Esophagus muscularis mucosa (tissue), 4 donors: ENCODE data around the gene JCHAIN. TPM values are rescaled to one million over a fixed set of nuclear protein-coding genes. Genes with fewer than 3 reads are reported as not detected.

ENCODE experiments used
- DNase-seq: peaks from one replicate; pipeline ENCODE4 v3.0.0-alpha.2; 2017; ENCODE audit errors: extremely low spot score
- H3K27ac ChIP-seq, 4 donors: fragments of 200-600 bp; sonication (generic); replicated peaks in 1 of 4; 1 replicate in 3 of 4; 2 replicates in 1 of 4; pipeline ENCODE4 v1.5.1; 2016 to 2019; ENCODE audit warnings: mild to moderate bottlenecking in 1 of 4
- H3K27me3 ChIP-seq, 4 donors: fragments of 200-600 bp; sonication (generic); one replicate each; pipeline versions ENCODE4 v1.5.1 to v1.6.0; 2016 to 2019
- H3K36me3 ChIP-seq, 4 donors: fragments of 200-600 bp; sonication (generic); one replicate each; pipeline ENCODE4 v1.5.1; 2016 to 2019
- H3K4me1 ChIP-seq, 4 donors: fragments of 200-600 bp; sonication (generic); one replicate each; pipeline ENCODE4 v1.5.1; 2016 to 2019
- H3K4me3 ChIP-seq, 4 donors: fragments of 200-600 bp; sonication (generic); 1 replicate in 2 of 4; 2 replicates in 2 of 4; pipeline ENCODE4 v1.5.1; 2016 to 2019; ENCODE audit warnings: mild to moderate bottlenecking in 4 of 4, moderate library complexity in 1 of 4
- H3K9me3 ChIP-seq, 4 donors: fragments of 200-600 bp; sonication (generic); 1 replicate in 3 of 4; 2 replicates in 1 of 4; pipeline ENCODE4 v1.5.1; 2016 to 2019
- CTCF ChIP-seq, 3 experiments: fragments of 200-600 bp in 2 of 3; fragments of 450-650 bp in 1 of 3; sonication (generic) in 2 of 3; IDR thresholded peaks; one replicate each; pipeline ENCODE4 v1.5.1; 2017 to 2019; ENCODE audit warnings: antibody characterized with exemption in 3 of 3, mild to moderate bottlenecking in 2 of 3, moderate library complexity in 1 of 3
- EP300 ChIP-seq: sonication (generic); formaldehyde crosslinking; IDR thresholded peaks from one replicate; pipeline ENCODE4 v1.6.1; 2017; ENCODE audit warnings: antibody characterized with exemption
- POLR2A ChIP-seq: fragments of 450-650 bp; IDR thresholded peaks from one replicate; pipeline ENCODE4 v1.6.1; 2017; ENCODE audit warnings: antibody characterized with exemption, moderate library complexity, mild to moderate bottlenecking, low read depth
- POLR2AphosphoS5 ChIP-seq, 2 donors: sonication (generic); formaldehyde crosslinking; IDR thresholded peaks; one replicate each; pipeline ENCODE4 v1.6.1; 2017; ENCODE audit warnings: antibody characterized with exemption in 2 of 2
- WGBS: methylation state at CpG from one replicate; pipeline ENCODE4 v1.1.5; 2018; 5-methylcytosine and 5-hydroxymethylcytosine counted together
- intact Hi-C: fragments of 100-400 bp; cut with DNase I; formaldehyde crosslinking; loops from one replicate; pipeline ENCODE4 v1.15.1; 2023
- small RNA-seq, 3 donors: library from RNA; depleted of rRNA; stranded (forward); fragments of <200 nt; gene quantifications; one replicate each; pipeline ENCODE3, GENCODE V24; 2016
- total RNA-seq, 4 donors: library from RNA; depleted of rRNA; stranded (reverse); fragments of >200 nt; gene quantifications; one replicate each; pipeline versions ENCODE4 v1.1.0 to v1.2.1, GENCODE V29; 2016

The JCHAIN gene
- total RNA-seq, 4 donors from 2014 or later: 2.1 to 18.6 (median 3.9) TPM

GRCh38 chr4:70608324-70608723, 58.0 kb downstream of the JCHAIN start:
- DNase-seq: no peak
- intact Hi-C loops: no loop called here
- peaks cover 0 to 28% (median 0%) of the 10 kb centered on the region in 4 donors for H3K27me3 ChIP-seq
- no peaks in the 10 kb centered on the region for H3K9me3 ChIP-seq
- H3K4me1 ChIP-seq: no peaks in the 10 kb centered on the region
- H3K36me3 ChIP-seq: no peaks in the 10 kb centered on the region
- no peak overlapping the region for H3K27ac ChIP-seq
- WGBS: 80% methylated on average over 2 of the region's 2 CpGs
- TF ChIP-seq POLR2AphosphoS5 (IDR thresholded peaks at IDR 0.05): no peak
- TF ChIP-seq CTCF (IDR thresholded peaks at IDR 0.05): no peak
- TF ChIP-seq EP300: no peak
- TF ChIP-seq POLR2A: no peak
- no peak overlapping the region for H3K4me3 ChIP-seq

GRCh38 chr4:70607334-70607853, 58.9 kb downstream of the JCHAIN start:
- 92% methylated on average over 3 of the region's 3 CpGs for WGBS
- DNase-seq: no peak
- H3K9me3 ChIP-seq: no peaks in the 10 kb centered on the region
- no peak for TF ChIP-seq CTCF (IDR thresholded peaks at IDR 0.05)
- no peak for TF ChIP-seq EP300
- no peak for TF ChIP-seq POLR2A
- no peak for TF ChIP-seq POLR2AphosphoS5 (IDR thresholded peaks at IDR 0.05)
- H3K4me1 ChIP-seq: no peaks in the 10 kb centered on the region
- H3K36me3 ChIP-seq: no peaks in the 10 kb centered on the region
- H3K27me3 ChIP-seq: peaks cover 0 to 28% (median 0%) of the 10 kb centered on the region in 4 donors
- no peak overlapping the region for H3K4me3 ChIP-seq
- H3K27ac ChIP-seq: no peak overlapping the region
- intact Hi-C loops: no loop called here

- intact Hi-C loops: no loop called here
- H3K4me3 ChIP-seq: no peak overlapping the region
- H3K9me3 ChIP-seq: no peaks in the 10 kb centered on the region
- H3K27me3 ChIP-seq: peaks cover 0 to 25% (median 0%) of the 10 kb centered on the region in 4 donors
- no peaks in the 10 kb centered on the region for H3K36me3 ChIP-seq
- H3K27ac ChIP-seq: no peak overlapping the region
- 80% methylated on average over 8 of the region's 8 CpGs for WGBS
- DNase-seq: no peak
- no peaks in the 10 kb centered on the region for H3K4me1 ChIP-seq
- TF ChIP-seq EP300: no peak
Measured at GRCh38 chr4:70606459-70606858, 59.8 kb downstream of the JCHAIN start.

Small RNA genes lying within 50 kb of the gene (small RNA-seq; reads per million reads assigned to genes)
- gene RNU6-520P: 0 reads per million in 3 donors
- gene RNU6-784P: 0 reads per million in 3 donors

Other genes with a start within 250 kb of the JCHAIN start
- gene MUC7, start 194.3 kb downstream of the JCHAIN start, total RNA-seq: not detected
- not detected for gene AMTN, start 147.9 kb downstream of the JCHAIN start, total RNA-seq
- gene AMBN, start 74.3 kb downstream of the JCHAIN start, total RNA-seq: not detected
- not detected for gene ENAM, start 37.8 kb downstream of the JCHAIN start, total RNA-seq
- 10 to 100 TPM; 19.9 to 31.3 (median 21.8) TPM for gene UTP3, start 22.0 kb upstream of the JCHAIN start, total RNA-seq
- 10 to 100 TPM; 30.5 to 51.9 (median 33.2) TPM for gene RUFY3, start 55.5 kb upstream of the JCHAIN start, total RNA-seq
- gene GRSF1, start 173.4 kb upstream of the JCHAIN start, total RNA-seq: 10 to 100 TPM; 47.8 to 68.8 (median 53.9) TPM
- 10 to 100 TPM; 15.0 to 19.4 (median 16.6) TPM for gene MOB1B, start 235.9 kb upstream of the JCHAIN start, total RNA-seq